ENCODE measurements around the gene CCDC144A.
"Not testable (repeated sequence)": the region's sequence is repeated elsewhere in the genome, so short reads cannot be mapped to it uniquely, and the experiment has no call there.

CCDC144A gene

GRCh38 chr17:16757520-16757919 lies 67.5 kb downstream of the CCDC144A start:
- DNase-seq (ENCODE audit: low read depth): not testable (repeated sequence)

GRCh38 chr17:16758177-16758576 lies 68.1 kb downstream of the CCDC144A start:
- not testable (repeated sequence) for DNase-seq (ENCODE audit: low read depth)

DNA sequence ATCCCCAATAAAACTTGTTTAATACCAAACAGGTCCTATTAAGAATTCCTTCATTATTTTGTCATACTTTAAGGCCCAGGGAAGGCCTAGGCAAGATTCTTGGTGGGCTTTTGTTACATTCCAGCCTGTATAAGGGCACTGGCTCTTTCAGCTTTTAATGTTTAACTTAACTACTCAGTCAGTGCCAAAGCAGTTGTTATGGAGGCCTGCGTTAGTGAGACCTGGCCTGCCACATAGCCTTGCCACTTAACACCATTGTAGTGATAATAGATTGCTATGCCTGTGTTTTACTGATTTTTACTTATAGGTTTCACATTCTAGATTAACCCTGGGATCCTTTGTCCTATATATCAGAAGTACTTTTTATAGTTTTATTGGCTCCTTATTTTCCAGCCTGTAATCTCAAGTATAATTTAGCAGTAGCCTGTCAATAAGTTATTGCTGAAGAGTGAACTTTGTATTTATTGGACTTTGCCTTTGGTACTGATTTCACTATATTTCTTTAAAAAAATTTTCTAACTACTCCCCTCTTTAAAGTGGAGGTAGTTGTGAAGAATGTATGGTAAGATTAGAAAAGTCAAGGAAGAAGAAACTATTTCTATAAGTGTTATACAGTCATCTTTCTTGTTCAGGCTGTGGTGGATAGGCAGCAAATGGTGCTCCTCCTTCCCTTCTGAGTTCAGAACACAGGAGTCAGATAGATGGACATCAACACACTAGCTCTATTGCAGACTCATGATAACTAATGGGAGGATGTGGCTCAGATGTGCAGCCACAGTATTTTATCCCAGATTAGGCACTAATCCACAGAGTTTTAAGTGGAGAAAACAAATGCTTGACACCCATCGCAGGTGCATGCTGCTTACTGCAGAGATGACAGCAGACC lies 78.5 kb downstream of the CCDC144A start:
- DNase-seq (ENCODE audit: low read depth): not testable (repeated sequence)

DNA sequence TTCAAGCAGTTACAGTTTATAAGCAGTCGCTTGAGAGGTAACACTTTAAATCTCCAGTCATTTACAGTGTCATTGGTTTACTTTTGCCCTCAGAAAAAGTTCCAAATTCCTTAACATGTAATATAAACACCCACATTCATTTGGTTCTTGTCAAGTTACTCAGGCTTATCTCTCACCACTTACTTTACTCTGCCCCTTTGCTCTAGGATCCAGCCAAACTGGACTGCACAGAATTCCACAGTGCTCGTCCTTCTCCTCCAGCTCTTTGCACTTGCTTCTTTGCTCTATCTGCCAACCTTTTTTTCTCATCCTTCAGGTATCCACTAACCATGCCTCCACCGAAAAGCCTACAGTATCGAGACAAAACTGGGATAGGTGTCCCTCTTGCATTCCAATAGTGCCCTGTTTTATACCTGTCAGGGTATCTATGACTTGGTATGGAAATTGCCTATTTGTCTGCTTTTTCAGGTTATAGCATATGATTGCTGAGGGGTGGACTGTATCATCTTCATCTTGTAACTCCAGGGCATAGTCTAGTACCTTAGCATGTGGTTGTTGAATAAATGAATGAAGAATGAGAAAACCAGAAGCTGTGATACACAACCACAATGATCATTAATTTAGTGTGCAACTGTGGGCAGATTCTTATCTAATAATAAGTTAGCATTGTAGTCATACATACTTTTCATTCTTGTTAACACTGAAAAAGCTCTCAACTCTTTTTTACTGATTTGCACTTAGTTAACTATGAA lies 82.5 kb downstream of the CCDC144A start:
- not testable (repeated sequence) for DNase-seq (ENCODE audit: low read depth)

DNA sequence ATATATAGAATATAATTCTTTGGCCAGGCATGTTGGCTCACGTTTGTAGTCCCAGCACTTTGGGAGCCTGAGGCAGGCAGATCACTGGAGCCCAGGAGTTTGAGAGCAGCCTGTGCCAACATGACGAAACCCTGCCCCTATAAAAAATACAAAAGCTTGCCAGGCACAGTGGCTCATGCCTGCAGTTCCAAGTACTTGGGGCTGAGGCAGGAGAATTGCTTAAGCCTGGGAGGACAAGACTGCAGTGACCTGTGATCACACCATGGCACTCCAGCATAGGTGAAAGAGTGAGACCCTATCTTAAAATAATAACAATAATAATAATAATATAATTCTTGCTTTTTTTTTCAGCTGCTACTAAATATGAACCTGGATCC lies 83.1 kb downstream of the CCDC144A start:
- not testable (repeated sequence) for DNase-seq (ENCODE audit: low read depth)

DNA sequence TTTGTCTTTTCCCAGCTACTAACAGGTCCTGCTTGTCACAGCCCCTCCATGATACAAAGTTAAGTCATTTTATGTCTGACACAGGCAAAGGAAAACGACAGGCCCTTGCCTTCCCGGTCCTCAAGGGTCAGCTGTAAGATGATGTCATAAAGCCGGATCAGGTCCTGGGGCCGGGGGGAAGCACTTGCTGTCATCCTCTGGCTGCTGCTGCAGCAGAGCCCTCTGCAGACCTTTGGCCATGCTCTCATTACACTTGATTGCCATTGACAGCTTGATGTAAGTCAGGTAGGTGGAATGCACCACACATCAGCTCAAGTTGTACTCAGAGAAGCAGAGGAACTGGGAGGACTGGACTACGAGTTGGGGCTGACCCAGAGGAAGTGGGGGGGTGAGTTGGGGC lies 97.8 kb downstream of the CCDC144A start:
- DNase-seq (ENCODE audit: low read depth): not testable (repeated sequence)

DNA sequence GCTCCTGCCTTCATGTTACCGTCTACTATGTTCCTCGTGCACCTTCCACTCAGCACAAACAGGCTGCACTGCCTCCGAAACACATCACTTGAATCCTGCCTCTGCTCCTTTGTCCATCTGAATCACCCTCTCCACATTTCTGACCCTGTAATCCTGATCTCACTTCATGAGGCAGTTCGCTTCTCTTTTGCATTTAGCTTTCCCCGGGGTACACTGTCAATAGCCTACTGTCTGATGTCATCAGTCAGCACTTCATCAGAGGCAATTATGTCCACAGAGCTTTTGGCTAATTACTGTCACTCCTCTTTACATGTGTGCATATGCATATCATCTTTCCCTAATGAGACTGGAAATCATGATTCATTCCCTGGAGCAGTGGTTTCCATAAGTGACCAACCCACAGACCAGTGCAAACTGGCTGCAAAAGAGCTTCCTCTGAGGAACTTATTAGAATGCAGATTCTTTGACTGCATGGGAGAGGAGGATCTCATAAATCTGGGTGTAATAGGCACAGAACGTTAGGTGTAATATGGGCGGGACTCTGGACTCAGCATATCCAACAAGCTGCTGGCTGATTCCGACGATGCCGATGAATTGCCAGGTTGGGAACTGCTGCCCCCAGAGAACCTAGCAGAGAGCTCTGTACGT lies 99.0 kb downstream of the CCDC144A start:
- not testable (repeated sequence) for DNase-seq (ENCODE audit: low read depth)

DNA sequence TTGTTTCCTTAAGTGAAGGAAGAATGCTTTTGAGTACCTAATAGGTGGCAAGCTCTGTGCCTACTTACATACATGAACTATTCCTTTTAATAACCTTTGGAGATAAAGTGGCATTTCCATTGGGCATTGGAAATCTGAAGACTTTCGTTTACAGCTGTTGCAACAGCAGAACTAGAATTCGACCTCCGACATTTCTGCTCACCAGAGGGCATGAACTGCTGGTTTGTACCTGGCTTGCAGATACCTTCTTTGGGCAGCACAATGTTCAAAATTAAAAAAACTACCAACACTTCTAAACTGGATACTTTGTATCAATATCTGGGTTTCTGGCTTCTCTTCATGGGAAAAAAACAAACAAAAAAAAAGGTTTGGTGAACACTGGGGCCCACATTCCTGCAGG lies 99.6 kb downstream of the CCDC144A start:
- not testable (repeated sequence) for DNase-seq (ENCODE audit: low read depth)

- DNase-seq (ENCODE audit: low read depth): not testable (repeated sequence)
Observed at GRCh38 chr17:16790313-16790871, 100.4 kb downstream of the CCDC144A start.

DNA sequence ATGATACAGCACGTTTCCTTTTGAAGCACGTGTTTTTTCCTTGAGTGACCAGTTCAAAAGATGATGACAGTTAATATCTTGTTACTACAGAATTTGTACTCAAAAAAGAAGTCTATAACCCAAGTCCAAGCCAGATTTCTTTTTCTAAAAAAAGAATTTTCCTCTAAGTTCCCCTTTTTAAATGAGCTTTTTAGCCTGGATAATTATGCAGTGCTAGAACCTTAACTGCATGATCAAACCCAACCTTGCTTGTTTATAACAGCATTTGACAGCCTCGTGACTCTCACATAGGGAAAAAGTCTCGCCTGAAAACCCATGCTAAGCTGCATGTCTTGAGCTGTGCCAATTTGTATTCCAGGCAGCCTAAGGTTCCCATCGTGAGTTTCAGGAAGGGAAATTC lies 104.2 kb downstream of the CCDC144A start:
- DNase-seq (ENCODE audit: low read depth): not testable (repeated sequence)

DNA sequence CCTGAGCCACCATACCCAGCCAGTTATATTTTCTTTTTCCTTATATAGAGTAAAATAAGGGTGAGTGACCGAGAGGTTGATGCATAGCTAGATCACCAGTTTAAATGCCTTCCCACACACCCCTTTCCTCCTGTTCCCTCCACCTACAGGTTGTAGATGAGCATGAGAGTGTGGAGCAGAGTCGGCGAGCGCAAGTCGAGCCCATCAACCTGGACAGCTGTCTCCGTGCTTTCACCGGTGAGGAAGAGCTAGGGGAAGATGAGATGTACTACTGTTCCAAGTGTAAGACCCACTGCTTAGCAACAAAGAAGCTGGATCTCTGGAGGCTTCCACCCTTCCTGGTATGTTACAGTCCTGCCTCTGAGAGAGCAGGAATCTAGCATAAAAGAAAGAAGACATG lies 105.9 kb downstream of the CCDC144A start:
- not testable (repeated sequence) for DNase-seq (ENCODE audit: low read depth)

- not testable (repeated sequence) for DNase-seq (ENCODE audit: low read depth)
Observed at GRCh38 chr17:16804851-16805250, 114.8 kb downstream of the CCDC144A start.

- DNase-seq (ENCODE audit: low read depth): not testable (repeated sequence)
Observed at GRCh38 chr17:16806599-16806998, 116.6 kb downstream of the CCDC144A start.

- DNase-seq (ENCODE audit: low read depth): not testable (repeated sequence)
Observed at GRCh38 chr17:16807620-16808019, 117.6 kb downstream of the CCDC144A start.

DNA sequence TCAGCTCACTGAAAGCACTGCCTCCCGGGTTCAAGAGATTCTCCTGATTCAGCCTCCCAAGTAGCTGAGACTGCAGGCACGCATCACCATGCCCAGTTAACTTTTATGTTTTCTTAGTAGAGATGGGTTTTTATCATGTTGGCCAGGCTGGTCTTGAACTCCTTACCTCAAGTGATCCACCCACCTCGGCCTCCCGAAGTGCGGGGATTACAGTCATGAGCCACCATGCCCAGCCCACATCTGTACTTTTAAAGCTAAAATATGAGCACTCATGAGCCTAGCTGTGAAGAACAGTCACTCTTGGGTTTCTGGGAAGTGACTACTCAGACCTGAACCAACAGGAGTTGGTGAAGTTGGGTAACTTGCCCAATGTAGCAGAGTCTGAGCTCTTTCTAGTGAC lies 120.2 kb downstream of the CCDC144A start:
- DNase-seq (ENCODE audit: low read depth): not testable (repeated sequence)

DNA sequence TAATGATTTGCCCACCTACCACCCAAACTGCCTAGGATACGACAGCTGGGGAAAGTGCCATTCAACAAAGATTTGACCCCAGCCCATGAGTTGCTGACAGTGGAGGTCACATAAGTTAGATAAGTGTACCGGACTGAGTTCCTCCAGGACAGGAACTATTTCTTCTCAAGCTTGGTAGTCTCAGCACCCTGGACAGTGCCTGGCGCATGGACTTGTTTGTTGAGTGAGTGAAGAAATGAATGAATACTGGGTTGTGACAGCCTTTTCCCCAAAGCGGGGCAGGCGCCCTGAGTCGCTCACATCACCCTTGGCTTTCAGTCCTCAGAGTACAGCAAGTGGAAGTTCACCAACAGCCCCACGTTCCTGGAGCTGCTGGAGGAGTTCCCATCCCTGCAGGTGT lies 122.1 kb downstream of the CCDC144A start:
- not testable (repeated sequence) for DNase-seq (ENCODE audit: low read depth)

DNA sequence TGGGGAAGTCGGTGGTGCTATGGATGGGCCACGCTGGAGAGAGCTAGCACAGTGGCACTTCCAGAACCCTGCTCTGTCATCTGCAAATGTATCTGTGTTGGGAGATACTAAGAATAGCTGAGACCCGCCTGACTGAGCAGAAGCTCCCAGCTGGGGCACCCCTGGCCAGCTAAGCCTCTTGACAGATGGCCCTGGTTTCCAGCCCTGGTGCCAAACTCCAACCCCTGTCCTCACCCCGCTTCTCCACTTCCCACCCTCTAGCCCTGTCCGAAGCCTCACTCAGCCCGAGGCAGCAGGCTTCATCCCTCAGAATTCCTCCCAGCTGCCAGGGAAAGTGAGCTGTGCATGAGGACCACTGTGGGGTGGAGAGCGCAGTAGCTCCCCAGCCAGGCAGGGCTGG lies 124.4 kb downstream of the CCDC144A start:
- no peak for DNase-seq (ENCODE audit: low read depth)

- no peak for DNase-seq (ENCODE audit: low read depth)
Observed at GRCh38 chr17:16817201-16817600, 127.2 kb downstream of the CCDC144A start.

DNA sequence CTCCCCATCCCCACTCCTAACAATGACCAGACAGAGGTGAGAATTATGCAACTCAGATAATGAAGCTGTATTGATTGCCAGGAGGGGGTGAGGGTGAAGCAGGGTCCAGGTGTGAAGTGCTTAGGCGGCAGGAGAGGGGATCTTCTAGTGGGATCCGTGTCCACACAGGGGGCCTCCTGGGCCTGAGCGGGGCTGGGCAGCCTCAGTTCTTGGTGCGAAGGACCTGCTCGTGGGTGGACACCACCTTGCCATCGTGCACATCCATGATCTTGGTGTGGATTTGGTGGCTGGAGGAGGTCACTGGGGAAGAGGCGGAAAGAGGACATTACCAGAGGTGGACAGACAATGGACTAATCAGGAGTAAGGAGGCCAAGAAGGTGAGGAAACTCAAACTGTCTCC lies 127.9 kb downstream of the CCDC144A start:
- DNase-seq (ENCODE audit: low read depth): not testable (repeated sequence)

DNA sequence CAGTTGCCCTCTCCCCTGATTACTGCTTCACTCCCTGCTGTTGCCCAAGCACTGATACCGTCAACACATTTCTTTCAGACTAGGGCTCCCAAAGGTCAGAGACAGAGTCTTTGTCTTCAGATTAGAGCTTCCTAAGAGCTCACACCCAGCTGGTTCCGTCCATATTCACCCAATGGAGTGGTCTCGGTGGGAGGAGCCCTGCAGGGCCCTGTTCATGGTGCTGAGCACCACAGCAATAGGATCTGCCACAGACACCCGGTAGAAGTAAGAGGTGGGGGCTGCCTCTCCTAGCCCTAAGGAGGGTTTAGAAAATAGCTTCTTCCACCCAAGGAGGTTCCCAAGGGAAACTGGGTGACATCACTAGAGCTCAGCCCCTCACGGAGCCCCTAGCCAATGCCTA lies 128.3 kb downstream of the CCDC144A start:
- DNase-seq (ENCODE audit: low read depth): no peak

DNA sequence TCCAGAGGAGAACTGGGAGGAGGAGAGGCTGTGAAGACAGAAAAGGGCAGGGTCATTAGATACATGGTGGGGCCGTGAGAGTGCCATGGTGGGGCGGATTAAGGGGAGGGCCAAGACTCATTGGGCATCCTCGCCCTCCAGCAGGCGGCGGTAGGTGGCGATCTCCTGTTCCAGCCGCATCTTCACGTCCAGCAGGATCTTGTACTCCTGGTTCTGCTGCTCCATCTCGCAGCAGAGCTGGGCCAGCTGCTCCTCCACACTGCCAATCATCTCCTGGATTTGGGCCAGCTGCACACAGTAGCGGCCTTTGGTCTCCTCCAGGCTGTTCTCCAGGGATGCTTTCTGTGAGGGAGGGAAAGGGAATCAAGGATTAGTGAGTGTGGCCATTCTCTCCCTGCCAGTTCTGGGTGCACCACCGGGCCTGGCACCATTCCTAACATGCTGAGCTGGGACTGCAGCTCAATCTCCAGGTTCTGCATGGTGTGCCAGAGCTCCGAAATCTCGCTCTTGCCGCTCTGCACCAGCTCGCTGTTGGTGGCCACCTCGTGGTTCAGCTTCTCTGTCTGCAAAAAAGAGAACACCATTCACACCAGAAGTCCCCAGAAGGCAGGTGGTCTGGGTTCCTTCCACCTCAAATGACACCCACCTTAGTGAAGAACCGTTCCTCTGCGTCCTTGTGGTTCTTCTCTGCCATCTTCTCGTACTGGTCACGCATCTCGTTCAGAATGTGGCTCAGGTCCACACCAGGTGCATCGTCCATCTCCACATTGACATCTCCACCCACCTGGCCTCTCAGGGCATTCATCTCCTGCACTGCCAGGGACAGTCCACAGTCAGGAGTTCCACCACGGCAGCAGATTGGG lies 129.0 kb downstream of the CCDC144A start:
- no peak for DNase-seq (ENCODE audit: low read depth)
